GM23338 (cell line): ENCODE measurements around the gene BAG3. TPM values are rescaled to one million over a fixed set of nuclear protein-coding genes. Genes with fewer than 3 reads are reported as not detected.

Source experiments
- ATAC-seq: fragments of 200-7000 bp; cut with Tn5 transposase; 3 replicates; pipeline ENCODE4 v1.9.1; 2020
- DNase-seq: peaks from one replicate; pipeline ENCODE4 v3.0.0-alpha.2; 2015; ENCODE audit warnings: low spot score
- H2AFZ ChIP-seq: fragments of 200-600 bp; sonication (generic); 2 replicates; pipeline ENCODE4 v1.8.0; 2016; ENCODE audit warnings: antibody characterized with exemption, mild to moderate bottlenecking, moderate library complexity
- H3F3A ChIP-seq: fragments of 200-600 bp; sonication (generic); replicated peaks from 2 replicates; pipeline ENCODE4 v1.8.0; 2017; ENCODE audit warnings: antibody characterized with exemption, mixed run types, low read depth
- H3K27ac ChIP-seq: fragments of 200-600 bp; sonication (generic); 2 replicates; pipeline ENCODE4 v1.6.1; 2016; ENCODE audit warnings: low read depth
- H3K27me3 ChIP-seq: fragments of 200-600 bp; sonication (generic); 2 replicates; pipeline ENCODE4 v1.8.0; 2016; ENCODE audit warnings: mild to moderate bottlenecking, mixed run types, moderate library complexity; ENCODE audit not compliant: insufficient read depth
- H3K36me3 ChIP-seq: fragments of 200-600 bp; sonication (generic); 2 replicates; pipeline ENCODE4 v1.8.0; 2016; ENCODE audit warnings: mild to moderate bottlenecking; ENCODE audit not compliant: insufficient read depth
- H3K4me1 ChIP-seq: fragments of 200-600 bp; sonication (generic); 2 replicates; pipeline ENCODE4 v1.8.0; 2016; ENCODE audit warnings: mild to moderate bottlenecking, moderate library complexity; ENCODE audit not compliant: insufficient read depth
- H3K4me2 ChIP-seq: fragments of 200-600 bp; sonication (generic); 2 replicates; pipeline ENCODE4 v1.7.1; 2017; ENCODE audit warnings: mixed run types
- H3K4me3 ChIP-seq: fragments of 200-600 bp; sonication (generic); 2 replicates; pipeline ENCODE4 v1.6.1; 2016; ENCODE audit warnings: mixed run types
- H3K79me2 ChIP-seq: fragments of 200-600 bp; sonication (generic); replicated peaks from 2 replicates; pipeline ENCODE4 v1.8.0; 2017; ENCODE audit warnings: mild to moderate bottlenecking; ENCODE audit not compliant: insufficient read depth
- H3K9me2 ChIP-seq: fragments of 200-600 bp; sonication (generic); 2 replicates; pipeline ENCODE4 v1.8.0; 2017; ENCODE audit not compliant: insufficient read depth
- H4K20me1 ChIP-seq: fragments of 200-600 bp; sonication (generic); replicated peaks from 2 replicates; pipeline ENCODE4 v1.8.0; 2017; ENCODE audit warnings: mild to moderate bottlenecking; ENCODE audit not compliant: insufficient read depth
- H3K27ac Mint-ChIP-seq: 2 replicates; pipeline ENCODE4 v1.8.0; 2020; ENCODE audit warnings: inconsistent platforms, mild to moderate bottlenecking, moderate library complexity, mixed read lengths
- H3K27me3 Mint-ChIP-seq: 3 replicates; pipeline ENCODE4 v1.8.0; 2022; ENCODE audit warnings: low read depth, mild to moderate bottlenecking, moderate library complexity, mixed read lengths, inconsistent platforms; ENCODE audit not compliant: insufficient read depth, poor library complexity
- H3K36me3 Mint-ChIP-seq: 3 replicates; pipeline ENCODE4 v1.8.0; 2021; ENCODE audit warnings: low read depth, mild to moderate bottlenecking, inconsistent platforms, moderate library complexity, mixed read lengths
- H3K4me1 Mint-ChIP-seq: 3 replicates; pipeline ENCODE4 v1.8.0; 2020; ENCODE audit warnings: mild to moderate bottlenecking, inconsistent platforms, mixed read lengths
- H3K4me3 Mint-ChIP-seq: 3 replicates; pipeline ENCODE4 v1.8.0; 2021; ENCODE audit warnings: moderate library complexity, mild to moderate bottlenecking, inconsistent platforms, mixed read lengths
- H3K9me3 Mint-ChIP-seq: 3 replicates; pipeline ENCODE4 v1.8.0; 2020; ENCODE audit warnings: moderate library complexity, mild to moderate bottlenecking, inconsistent platforms, mixed read lengths
- CREB1 ChIP-seq: fragments of 250-450 bp; sonication (Bioruptor Pico); IDR thresholded peaks from 2 replicates; pipeline ENCODE4 v1.5.0; 2020; ENCODE audit warnings: low read depth, mild to moderate bottlenecking, moderate library complexity
- CTCF ChIP-seq, 2 experiments: fragments of 200-600 bp in 1 of 2; sonication (generic) in 1 of 2; conservative IDR thresholded peaks; 2 replicates each; pipeline versions ENCODE4 v1.5.1 to v1.6.1; 2016 to 2017; ENCODE audit warnings: antibody characterized with exemption in 2 of 2, low read depth in 2 of 2, mild to moderate bottlenecking in 2 of 2, moderate library complexity in 1 of 2
- ETS1 ChIP-seq: IDR thresholded peaks from 2 replicates; pipeline ENCODE4 v1.6.1; 2016; ENCODE audit warnings: antibody characterized with exemption
- EZH2 ChIP-seq: fragments of 200-600 bp; sonication (generic); IDR thresholded peaks from one replicate; pipeline ENCODE4 v1.8.0; 2017; ENCODE audit warnings: antibody characterized with exemption, mild to moderate bottlenecking, low read depth; ENCODE audit not compliant: unreplicated experiment
- EZH2phosphoT487 ChIP-seq: fragments of 200-600 bp; sonication (generic); IDR thresholded peaks from one replicate; pipeline ENCODE4 v1.8.1; 2018; ENCODE audit warnings: antibody characterized with exemption; ENCODE audit not compliant: unreplicated experiment
- JUNB ChIP-seq: IDR thresholded peaks from one replicate; pipeline ENCODE4 v1.6.1; 2016; ENCODE audit warnings: antibody characterized with exemption; ENCODE audit not compliant: unreplicated experiment
- NANOG ChIP-seq: IDR thresholded peaks from 2 replicates; pipeline ENCODE4 v1.6.1; 2016; ENCODE audit warnings: antibody characterized with exemption, borderline replicate concordance
- POLR2AphosphoS5 ChIP-seq: IDR thresholded peaks from 2 replicates; pipeline ENCODE4 v1.6.1; 2016; ENCODE audit warnings: antibody characterized with exemption, low read depth
- REST ChIP-seq: IDR thresholded peaks from one replicate; pipeline ENCODE4 v1.6.1; 2018; ENCODE audit warnings: antibody characterized with exemption; ENCODE audit not compliant: unreplicated experiment
- STAT1 ChIP-seq: IDR thresholded peaks from one replicate; pipeline ENCODE4 v1.6.1; 2016; ENCODE audit warnings: antibody characterized with exemption; ENCODE audit not compliant: unreplicated experiment
- ZNF114 ChIP-seq: fragments of 250-450 bp; sonication (Bioruptor Pico); IDR thresholded peaks from 2 replicates; pipeline ENCODE4 v1.5.0; 2020; ENCODE audit warnings: mild to moderate bottlenecking, moderate library complexity
- ZNF331 ChIP-seq: fragments of 250-450 bp; sonication (Bioruptor Pico); IDR thresholded peaks from 2 replicates; pipeline ENCODE4 v1.5.0; 2020; ENCODE audit warnings: low read depth, mild to moderate bottlenecking, moderate library complexity
- ZNF462 ChIP-seq: fragments of 250-450 bp; sonication (Bioruptor Pico); IDR thresholded peaks from 2 replicates; pipeline ENCODE4 v1.5.0; 2020; ENCODE audit warnings: mild to moderate bottlenecking, moderate library complexity
- polyA plus RNA-seq: library from polyadenylated mRNA; unstranded; fragments of >200 nt; fragmentation: Nextera tagmentation; extraction: Ambion mirVana; gene quantifications from 2 replicates; pipeline ENCODE4 v1.2.1, GENCODE V29; 2016
- total RNA-seq: library from RNA; depleted of rRNA; stranded (reverse); fragments of >200 nt; shearing (Covaris generic); gene quantifications from 2 replicates; pipeline ENCODE4 v1.2.3, GENCODE V29; 2014

Gene BAG3
- total and polyA plus RNA-seq, 2 experiments from 2014 or later, result 8.2 to 8.4 TPM

- H3K27ac Mint-ChIP-seq, result peak overlapping the region; percentile 32; the same call in 1 of the 2 replicates
- no peak overlapping the region for H3K4me2 ChIP-seq
These were observed 18.2 kb downstream of the BAG3 start for GRCh38 chr10:119669331-119669730.

More at GRCh38 chr10:119669331-119669730, 18.2 kb downstream of the BAG3 start:
- peaks cover 45% of the 10 kb centered on the region for H3K4me1 Mint-ChIP-seq
- peaks cover 17% of the 10 kb centered on the region for H3K36me3 Mint-ChIP-seq
- H3K36me3 ChIP-seq, result 0 out of 2 replicates have a peak, but pooled peaks cover 5% of the 10 kb centered on the region
- H3K9me2 ChIP-seq, result no peaks in the 10 kb centered on the region
- no peak for ATAC-seq
- peaks cover 10% of the 10 kb centered on the region; the same call in 1 of the 2 replicates for H3K79me2 ChIP-seq
- TF ChIP-seq EZH2phosphoT487 (no peak), ETS1 (no peak), POLR2AphosphoS5 (no peak), CTCF (conservative IDR thresholded peaks at IDR 0.05; ENCODE audit: low read depth in 2 of 2) (no peak), STAT1 (no peak), JUNB (no peak), ZNF114 (CRISPR knock-in tag) (no peak), EZH2 (no peak), REST (no peak), NANOG (no peak), CREB1 (CRISPR knock-in tag) (no peak), ZNF462 (CRISPR knock-in tag) (no peak), ZNF331 (CRISPR knock-in tag) (no peak)
- peaks cover 5% of the 10 kb centered on the region for H3K4me1 ChIP-seq
- H3K4me3 ChIP-seq, result no peak overlapping the region
- H3K9me3 Mint-ChIP-seq, result no peaks in the 10 kb centered on the region; the same call in 2 of the 3 replicates
- peaks cover 11% of the 10 kb centered on the region for H3K27me3 Mint-ChIP-seq
- no peak overlapping the region for H2AFZ ChIP-seq
- 0 out of 2 replicates have a peak, but pooled peaks cover 3% of the 10 kb centered on the region for H4K20me1 ChIP-seq
- H3F3A ChIP-seq, result no peaks in the 10 kb centered on the region
- no peaks in the 10 kb centered on the region for H3K27me3 ChIP-seq
- no peak overlapping the region for H3K4me3 Mint-ChIP-seq
- no peak for DNase-seq
- no peak overlapping the region for H3K27ac ChIP-seq
